Measurements from ENCODE around the gene NKD1.

NKD1 gene

GRCh38 chr16:50526796-50527195 lies 21.4 kb upstream of the NKD1 start:
- H3K4me3 ChIP-seq (ENCODE audit: low read depth, low read length): no peak overlapping the region
- no peak for TF ChIP-seq CTCF (IDR thresholded peaks at IDR 0.05; ENCODE audit: borderline replicate concordance, insufficient read depth, low read depth, low read length)

- H3K4me3 ChIP-seq (ENCODE audit: low read depth, low read length): no peak overlapping the region
- no peak for TF ChIP-seq CTCF (IDR thresholded peaks at IDR 0.05; ENCODE audit: borderline replicate concordance, insufficient read depth, low read depth, low read length)
These were observed 19.4 kb upstream of the NKD1 start for GRCh38 chr16:50528820-50529219.

- H3K4me3 ChIP-seq (ENCODE audit: low read depth, low read length): no peak overlapping the region
- TF ChIP-seq CTCF (IDR thresholded peaks at IDR 0.05; ENCODE audit: borderline replicate concordance, insufficient read depth, low read depth, low read length): no peak
These were observed 18.9 kb upstream of the NKD1 start for GRCh38 chr16:50529334-50529733.

DNA sequence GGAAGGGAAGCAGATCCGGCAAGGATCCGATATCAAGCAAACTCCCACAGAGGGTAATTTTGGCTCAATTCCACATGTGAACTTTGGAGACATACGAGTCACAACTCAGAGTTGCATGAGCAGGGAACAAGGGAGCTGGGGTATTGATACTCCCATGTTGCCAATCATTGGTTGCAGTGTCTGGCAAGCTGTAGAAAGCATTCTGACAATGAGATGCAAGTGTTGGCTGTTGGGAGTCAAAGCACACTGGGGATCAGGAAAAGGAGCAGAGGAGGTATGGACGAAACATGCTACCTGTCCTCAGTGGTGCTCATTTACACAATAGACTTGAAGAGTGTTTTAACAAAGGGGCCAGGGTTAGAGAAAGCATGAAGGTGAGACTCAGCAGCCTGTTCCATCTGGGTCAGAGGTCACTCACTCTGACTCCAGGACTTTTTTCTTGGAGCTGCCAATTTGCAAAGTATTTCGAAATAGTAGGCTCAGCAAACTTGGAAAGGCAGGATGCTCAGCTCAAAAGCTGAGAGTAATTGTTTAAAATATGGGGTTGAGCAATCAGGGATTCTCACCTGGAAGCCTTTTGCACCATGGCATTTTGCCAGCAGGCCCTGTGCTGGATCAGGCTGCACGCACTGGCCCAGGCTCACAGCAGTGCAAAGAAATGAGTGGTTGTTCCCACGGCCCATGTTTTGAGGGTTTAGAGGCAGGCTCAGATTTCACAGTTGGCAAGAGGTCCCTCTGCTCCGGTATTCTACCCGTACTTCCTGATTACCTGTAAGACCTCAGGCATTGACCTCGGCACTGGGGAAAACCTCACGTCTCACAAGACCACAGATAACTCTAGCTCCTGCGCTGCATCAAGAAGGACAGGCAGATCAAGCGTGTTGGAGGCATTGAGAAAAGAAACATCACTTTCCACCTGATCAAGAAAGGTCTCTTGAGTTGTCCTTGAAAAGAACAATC lies 17.6 kb upstream of the NKD1 start:
- H3K4me3 ChIP-seq (ENCODE audit: low read depth, low read length): no peak overlapping the region
- TF ChIP-seq CTCF (IDR thresholded peaks at IDR 0.05; ENCODE audit: borderline replicate concordance, insufficient read depth, low read depth, low read length): no peak

GRCh38 chr16:50531359-50531758 lies 16.8 kb upstream of the NKD1 start:
- no peak overlapping the region for H3K4me3 ChIP-seq (ENCODE audit: low read depth, low read length)
- no peak for TF ChIP-seq CTCF (IDR thresholded peaks at IDR 0.05; ENCODE audit: borderline replicate concordance, insufficient read depth, low read depth, low read length)

- TF ChIP-seq CTCF (IDR thresholded peaks at IDR 0.05; ENCODE audit: borderline replicate concordance, insufficient read depth, low read depth, low read length): no peak
- no peak overlapping the region for H3K4me3 ChIP-seq (ENCODE audit: low read depth, low read length)
These were observed 16.3 kb upstream of the NKD1 start for GRCh38 chr16:50531901-50532300.

- no peak for TF ChIP-seq CTCF (IDR thresholded peaks at IDR 0.05; ENCODE audit: borderline replicate concordance, insufficient read depth, low read depth, low read length)
- H3K4me3 ChIP-seq (ENCODE audit: low read depth, low read length): no peak overlapping the region
These were observed 15.6 kb upstream of the NKD1 start for GRCh38 chr16:50532576-50532975.
